ENCODE results near the gene NUP54.

NUP54 gene

GRCh38 chr4:76141241-76141640 lies 7.0 kb downstream of the NUP54 start:
- DNase-seq: no peak

GRCh38 chr4:76127754-76128153 lies 20.4 kb downstream of the NUP54 start:
- DNase-seq: no peak

GRCh38 chr4:76125816-76126215 lies 22.4 kb downstream of the NUP54 start:
- DNase-seq: no peak

GRCh38 chr4:76120199-76120598 lies 28.0 kb downstream of the NUP54 start:
- no peak for DNase-seq

- DNase-seq: no peak
Measured at GRCh38 chr4:76117536-76117935, 30.7 kb downstream of the NUP54 start.

GRCh38 chr4:76116821-76117220 lies 31.4 kb downstream of the NUP54 start:
- DNase-seq: no peak

- no peak for DNase-seq
Measured at GRCh38 chr4:76108467-76109181, 39.6 kb downstream of the NUP54 start.

GRCh38 chr4:76106442-76106841 lies 41.8 kb downstream of the NUP54 start:
- DNase-seq: no peak

- DNase-seq: no peak
Measured at GRCh38 chr4:76105652-76106051, 42.5 kb downstream of the NUP54 start.

GRCh38 chr4:76096076-76096475 lies 52.1 kb downstream of the NUP54 start:
- DNase-seq: no peak

GRCh38 chr4:76095568-76095967 lies 52.6 kb downstream of the NUP54 start:
- DNase-seq: no peak

- no peak for DNase-seq
Measured at GRCh38 chr4:76091052-76091451, 57.1 kb downstream of the NUP54 start.

- no peak for DNase-seq
Measured at GRCh38 chr4:76090241-76090691, 57.9 kb downstream of the NUP54 start.

GRCh38 chr4:76088719-76089118 lies 59.5 kb downstream of the NUP54 start:
- no peak for DNase-seq

- DNase-seq: peak; percentile 84
Measured at GRCh38 chr4:76087007-76087769, 61.0 kb downstream of the NUP54 start.

- no peak for DNase-seq
Measured at GRCh38 chr4:76084542-76084941, 63.7 kb downstream of the NUP54 start.

GRCh38 chr4:76083386-76083988 lies 64.7 kb downstream of the NUP54 start:
- DNase-seq: no peak

GRCh38 chr4:76078033-76078613 lies 70.1 kb downstream of the NUP54 start:
- DNase-seq: no peak

GRCh38 chr4:76074993-76075600 lies 73.1 kb downstream of the NUP54 start:
- no peak for DNase-seq

- DNase-seq: no peak
Measured at GRCh38 chr4:76074468-76074867, 73.7 kb downstream of the NUP54 start, which contains the start of gene ART3. TSS of gene ART3 (plus strand) at chr4:76074709. CDS start at chr4:76075890, 1,181 bp downstream.

- DNase-seq: no peak
Measured at GRCh38 chr4:76072760-76073159, 75.4 kb downstream of the NUP54 start.

- DNase-seq: peak; percentile 79
Measured at GRCh38 chr4:76067652-76068286, 80.4 kb downstream of the NUP54 start.

Measured in islet precursor cell (in vitro differentiated cells).